HL-60/S4 treated with phorbol 12-myristate 13-acetate at 8.2 ng/mL for 4 days and 3 days (cell line): ENCODE measurements around the gene PKNOX1.
"Not testable (repeated sequence)": the region's sequence is repeated elsewhere in the genome, so short reads cannot be mapped to it uniquely, and the experiment has no call there.

Source experiments
- in situ Hi-C: fragments of 300-500 bp; cut with MboI; formaldehyde crosslinking; loops from 2 replicates; pipeline ENCODE4 v1.15.0; 2022; ENCODE audit warnings: low sequenced_read_pairs

PKNOX1 gene

GRCh38 chr21:42981862-42982261, 7.5 kb downstream of the PKNOX1 start:
- in situ Hi-C loops, result no loop called here

- in situ Hi-C loops, result no loop called here
Measured at GRCh38 chr21:42983103-42983502, 8.7 kb downstream of the PKNOX1 start.

GRCh38 chr21:42983869-42984268, 9.5 kb downstream of the PKNOX1 start:
- in situ Hi-C loops, result no loop called here

GRCh38 chr21:42986125-42986783, 11.9 kb downstream of the PKNOX1 start:
- in situ Hi-C loops, result no loop called here

GRCh38 chr21:42988236-42988965, 14.0 kb downstream of the PKNOX1 start:
- in situ Hi-C loops, result no loop called here

GRCh38 chr21:42989370-42989769, 15.0 kb downstream of the PKNOX1 start:
- in situ Hi-C loops, result not testable (repeated sequence)

- in situ Hi-C loops, result no loop called here
Measured at GRCh38 chr21:42989816-42990650, 15.7 kb downstream of the PKNOX1 start.

- in situ Hi-C loops, result no loop called here
Measured at GRCh38 chr21:42991992-42992740, 17.8 kb downstream of the PKNOX1 start.

- in situ Hi-C loops, result no loop called here
Measured at GRCh38 chr21:42993051-42993712, 18.8 kb downstream of the PKNOX1 start.

GRCh38 chr21:42997053-42997452, 22.7 kb downstream of the PKNOX1 start:
- in situ Hi-C loops, result no loop called here

- in situ Hi-C loops, result not testable (repeated sequence)
Measured at GRCh38 chr21:42997983-42998382, 23.6 kb downstream of the PKNOX1 start.

GRCh38 chr21:42999152-42999551, 24.8 kb downstream of the PKNOX1 start:
- in situ Hi-C loops, result not testable (repeated sequence)

GRCh38 chr21:43000041-43000440, 25.7 kb downstream of the PKNOX1 start:
- in situ Hi-C loops, result not testable (repeated sequence)

- in situ Hi-C loops, result no loop called here
Measured at GRCh38 chr21:43001316-43001715, 27.0 kb downstream of the PKNOX1 start.

GRCh38 chr21:43004926-43005325, 30.6 kb downstream of the PKNOX1 start:
- in situ Hi-C loops, result no loop called here

- in situ Hi-C loops, result no loop called here
Measured at GRCh38 chr21:43005635-43006034, 31.3 kb downstream of the PKNOX1 start.

GRCh38 chr21:43006051-43006873, 31.9 kb downstream of the PKNOX1 start:
- in situ Hi-C loops, result not testable (repeated sequence)

GRCh38 chr21:43006874-43007208, 32.5 kb downstream of the PKNOX1 start:
- in situ Hi-C loops, result no loop called here

GRCh38 chr21:43012596-43012995, 38.2 kb downstream of the PKNOX1 start:
- in situ Hi-C loops, result no loop called here
